OCI-LY7 (cell line): ENCODE results near the gene IL25. TPM values are rescaled to one million over a fixed set of nuclear protein-coding genes. Genes with fewer than 3 reads are reported as not detected.

Experiments used
- BruUV-seq: library from RNA; stranded (reverse); fragments of 400-500 nt; replicated peaks from 2 replicates; lab custom pipeline; 2021; lab: Mats Ljungman, UMichigan
- CTCF ChIA-PET: fragments of 300-600 bp; sonication (Branson Sonifier 250); formaldehyde crosslinking; loops from one replicate; lab custom pipeline; 2022; ENCODE audit warnings: antibody characterized with exemption; ENCODE audit not compliant: unreplicated experiment; lab: Charles Lee
- POLR2A ChIA-PET: fragments of 300-600 bp; sonication (Branson Sonifier 250); formaldehyde crosslinking; loops from one replicate; lab custom pipeline; 2022; ENCODE audit warnings: antibody characterized with exemption; lab: Charles Lee
- DNase-seq: peaks from one replicate; pipeline ENCODE4 v3.0.0-alpha.2; 2015; ENCODE audit warnings: low spot score
- H2AFZ ChIP-seq: fragments of 200-600 bp; sonication (generic), shearing (Covaris generic); 2 replicates; pipeline ENCODE4 v1.6.1; 2014; ENCODE audit warnings: mild to moderate bottlenecking, antibody characterized with exemption, low read length, moderate library complexity
- H3K27ac ChIP-seq: fragments of 200-600 bp; sonication (generic); 2 replicates; pipeline ENCODE4 v1.5.1; 2014; ENCODE audit warnings: mixed run types, low read depth, mild to moderate bottlenecking, moderate library complexity, low read length, inconsistent platforms; ENCODE audit not compliant: poor library complexity, severe bottlenecking
- H3K36me3 ChIP-seq: fragments of 200-600 bp; sonication (generic); 2 replicates; pipeline ENCODE4 v1.6.1; 2014; ENCODE audit warnings: mild to moderate bottlenecking, antibody characterized with exemption, low read length, moderate library complexity, mixed read lengths; ENCODE audit not compliant: insufficient read depth
- H3K4me1 ChIP-seq: fragments of 200-600 bp; sonication (generic); 2 replicates; pipeline ENCODE4 v1.5.1; 2014; ENCODE audit warnings: mild to moderate bottlenecking, low read length; ENCODE audit not compliant: insufficient read depth, poor library complexity, severe bottlenecking
- H3K4me2 ChIP-seq: fragments of 200-600 bp; sonication (generic); 2 replicates; pipeline ENCODE4 v1.6.1; 2014; ENCODE audit warnings: mild to moderate bottlenecking, low read length
- H3K4me3 ChIP-seq: fragments of 200-600 bp; sonication (generic); 2 replicates; pipeline ENCODE4 v1.5.1; 2014; ENCODE audit warnings: mild to moderate bottlenecking, low read depth, low read length; ENCODE audit not compliant: poor library complexity, severe bottlenecking
- H3K79me2 ChIP-seq: fragments of 200-600 bp; sonication (generic); 2 replicates; pipeline ENCODE4 v1.6.1; 2016; ENCODE audit warnings: low read depth, mild to moderate bottlenecking, low read length, moderate library complexity, mixed read lengths; ENCODE audit not compliant: insufficient read depth
- H3K9me2 ChIP-seq: fragments of 200-600 bp; sonication (generic); 2 replicates; pipeline ENCODE4 v1.6.1; 2016; ENCODE audit warnings: mild to moderate bottlenecking, low read length, mixed read lengths; ENCODE audit not compliant: insufficient read depth
- H3K9me3 ChIP-seq: fragments of 200-600 bp; sonication (generic); 2 replicates; pipeline ENCODE4 v1.6.1; 2014; ENCODE audit warnings: mild to moderate bottlenecking, mixed run types, low read length, mixed read lengths
- H4K20me1 ChIP-seq: fragments of 200-600 bp; sonication (generic); 2 replicates; pipeline ENCODE4 v1.6.1; 2014; ENCODE audit warnings: mild to moderate bottlenecking, antibody characterized with exemption, low read length, moderate library complexity, mixed read lengths; ENCODE audit not compliant: insufficient read depth
- CTCF ChIP-seq: fragments of 200-600 bp; sonication (generic); conservative IDR thresholded peaks from 2 replicates; pipeline ENCODE4 v1.5.1; 2014; ENCODE audit warnings: mild to moderate bottlenecking, antibody characterized with exemption, low read length, moderate library complexity, mixed read lengths
- EZH2phosphoT487 ChIP-seq: fragments of 200-600 bp; sonication (generic); IDR thresholded peaks from 2 replicates; pipeline ENCODE4 v1.6.1; 2018; ENCODE audit warnings: low read depth, borderline replicate concordance, mild to moderate bottlenecking, mixed run types, antibody characterized with exemption, low read length, moderate library complexity, mixed read lengths
- intact Hi-C: fragments of 100-400 bp; cut with micrococcal nuclease; formaldehyde crosslinking; loops from one replicate; pipeline ENCODE4 v1.10.0; 2022; ENCODE audit not compliant: unreplicated experiment
- total RNA-seq, 2 experiments: library from RNA; depleted of rRNA in 1 of 2; stranded (reverse); fragments of >200 nt in 1 of 2; shearing (Covaris generic) in 1 of 2; gene quantifications; 2 replicates each; pipeline ENCODE4 v1.2.3, GENCODE V29; 2014 to 2022

IL25 gene
- total RNA-seq, 2 experiments from 2014 or later = not detected

GRCh38 chr14:23359722-23360447 lies 12.7 kb upstream of the IL25 start:
- no peaks in the 10 kb centered on the region for H3K4me1 ChIP-seq
- intact Hi-C loops = no loop called here
- no peaks in the 10 kb centered on the region for H3K79me2 ChIP-seq
- no peak for DNase-seq
- TF ChIP-seq EZH2phosphoT487 (no peak), CTCF (no peak)
- H3K36me3 ChIP-seq = no peaks in the 10 kb centered on the region
- no peak overlapping the region for H3K4me3 ChIP-seq
- no peak overlapping the region for H3K4me2 ChIP-seq
- H3K9me2 ChIP-seq = no peaks in the 10 kb centered on the region
- no TSS peak for BruUV-seq
- ChIA-PET POLR2A (no interaction called here), CTCF (no interaction called here)
- no peak overlapping the region for H3K27ac ChIP-seq
- H2AFZ ChIP-seq = no peak overlapping the region
- H4K20me1 ChIP-seq = no peaks in the 10 kb centered on the region
- H3K9me3 ChIP-seq = no peaks in the 10 kb centered on the region

GRCh38 chr14:23360496-23360895 lies 12.1 kb upstream of the IL25 start:
- Histone ChIP-seq H3K79me2 (no peaks in the 10 kb centered on the region), H3K9me2 (no peaks in the 10 kb centered on the region), H3K4me3 (no peak overlapping the region), H4K20me1 (no peaks in the 10 kb centered on the region), H3K36me3 (no peaks in the 10 kb centered on the region), H2AFZ (no peak overlapping the region), H3K4me2 (no peak overlapping the region), H3K4me1 (no peaks in the 10 kb centered on the region), H3K27ac (no peak overlapping the region), H3K9me3 (no peaks in the 10 kb centered on the region)
- POLR2A ChIA-PET = no interaction called here
- no TSS peak for BruUV-seq
- TF ChIP-seq CTCF = no peak
- TF ChIP-seq EZH2phosphoT487 = no peak
- CTCF ChIA-PET = no interaction called here
- intact Hi-C loops = no loop called here
- DNase-seq = no peak

GRCh38 chr14:23361320-23361719 lies 11.3 kb upstream of the IL25 start:
- intact Hi-C loops = no loop called here
- no peak for TF ChIP-seq CTCF
- Histone ChIP-seq H3K4me3 (no peak overlapping the region), H3K4me1 (no peaks in the 10 kb centered on the region), H3K4me2 (no peak overlapping the region), H3K27ac (no peak overlapping the region), H3K9me2 (no peaks in the 10 kb centered on the region), H4K20me1 (no peaks in the 10 kb centered on the region), H3K36me3 (no peaks in the 10 kb centered on the region), H2AFZ (no peak overlapping the region), H3K79me2 (no peaks in the 10 kb centered on the region), H3K9me3 (no peaks in the 10 kb centered on the region)
- no TSS peak for BruUV-seq
- DNase-seq = no peak
- POLR2A ChIA-PET = no interaction called here
- CTCF ChIA-PET = no interaction called here
